Measurements from ENCODE around the gene NEUROG3. TPM values are rescaled to one million over a fixed set of nuclear protein-coding genes. Genes with fewer than 3 reads are reported as not detected.

NEUROG3 gene, protein sequence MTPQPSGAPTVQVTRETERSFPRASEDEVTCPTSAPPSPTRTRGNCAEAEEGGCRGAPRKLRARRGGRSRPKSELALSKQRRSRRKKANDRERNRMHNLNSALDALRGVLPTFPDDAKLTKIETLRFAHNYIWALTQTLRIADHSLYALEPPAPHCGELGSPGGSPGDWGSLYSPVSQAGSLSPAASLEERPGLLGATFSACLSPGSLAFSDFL
- not detected in 2 replicates for total RNA-seq

DNA sequence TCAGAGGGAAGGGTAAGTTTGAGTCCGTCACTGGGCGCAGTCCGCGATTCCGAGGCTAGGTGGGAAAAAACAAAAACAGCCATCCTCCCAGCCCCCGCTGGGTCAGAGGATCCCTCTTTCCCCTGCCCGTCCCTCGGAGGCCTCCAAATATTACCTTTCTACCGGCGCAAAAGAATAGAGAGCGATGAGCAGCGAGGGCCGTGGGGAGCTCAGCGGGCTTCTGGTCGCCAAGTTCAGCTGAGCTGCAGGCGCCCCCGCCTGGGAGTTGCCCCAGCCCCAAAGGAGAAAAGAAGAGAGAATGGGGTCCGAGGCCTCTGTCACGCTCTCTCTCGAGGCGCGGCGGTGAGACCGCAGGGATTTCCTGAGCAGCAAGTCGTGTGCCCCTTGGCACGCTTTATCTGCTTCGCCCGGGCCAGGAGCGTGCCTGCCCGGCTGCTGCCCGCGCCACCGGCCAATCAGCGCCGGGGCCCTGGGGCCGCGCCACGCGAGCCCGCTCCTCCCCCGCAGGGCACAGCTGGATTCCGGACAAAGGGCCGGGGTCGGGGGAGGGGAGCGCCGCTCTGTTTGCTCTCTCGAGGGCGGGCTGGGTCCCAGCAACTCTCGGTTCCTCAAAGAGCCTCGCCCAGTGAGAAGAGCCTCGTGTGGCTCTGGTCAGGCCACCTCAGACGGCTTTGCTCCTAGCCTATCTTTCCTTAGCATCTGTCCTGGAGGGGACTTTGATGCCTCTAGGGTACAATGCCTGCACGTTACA is at the start of gene NEUROG3:
Gene NEUROG3, minus strand, starts transcription at position 367 of the 751 bp plus-strand sequence. CDS start 379 bp downstream, outside the sequence.

Other genes with a start within 250 kb of the NEUROG3 start
- gene TACR2, start 156.5 kb downstream of the NEUROG3 start, total RNA-seq = 0.26 TPM in 1 of 2 replicates, not detected in the other
- gene TSPAN15, start 122.0 kb downstream of the NEUROG3 start, total RNA-seq = 1.6 and 4.4 TPM in 2 replicates
- gene FAM241B, start 56.8 kb upstream of the NEUROG3 start, total RNA-seq = 0.65 TPM in 1 of 2 replicates, not detected in the other
- 3.7 and 22.6 TPM in 2 replicates for gene COL13A1, start 228.5 kb upstream of the NEUROG3 start, total RNA-seq

All from epithelial cell of alveolus of lung (primary cell).